Neural progenitor cell (in vitro differentiated cells): ENCODE results near the gene ZRANB2.

Experiments used
- EZH2 ChIP-seq: fragments of 200-600 bp; sonication (generic); IDR thresholded peaks from 2 replicates; pipeline ENCODE4 v1.6.1; 2017; ENCODE audit warnings: antibody characterized with exemption, mild to moderate bottlenecking, moderate library complexity
- EZH2phosphoT487 ChIP-seq: fragments of 200-600 bp; sonication (generic); IDR thresholded peaks from 2 replicates; pipeline ENCODE4 v1.6.1; 2017; ENCODE audit warnings: antibody characterized with exemption
- TF ChIP-seq, protein P1 (sequence below): fragments of 200-600 bp; sonication (generic); IDR thresholded peaks from 2 replicates; pipeline ENCODE4 v1.5.1; 2017; ENCODE audit warnings: antibody characterized with exemption, mild to moderate bottlenecking

DNA sequence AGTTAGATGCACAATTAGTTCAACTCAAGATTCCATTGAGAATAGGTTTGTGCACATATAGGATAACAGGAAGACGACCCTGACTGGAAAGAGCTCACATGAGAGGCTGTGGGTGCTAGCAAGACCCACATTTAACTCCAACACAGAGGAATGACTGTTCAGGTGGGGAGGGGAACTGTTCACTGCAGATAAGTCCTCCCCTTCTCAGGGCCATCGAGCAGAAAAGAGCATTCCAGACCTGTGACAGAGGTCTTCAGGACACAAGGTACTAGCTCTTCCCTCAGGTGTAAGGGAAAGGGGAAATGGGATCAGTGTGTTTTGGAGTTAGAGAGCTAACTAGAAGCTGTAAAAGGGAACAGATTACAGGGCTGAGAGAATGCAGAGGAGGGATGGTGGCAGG, 41.9 kb downstream of the ZRANB2 start:
- TF ChIP-seq, protein P1, sequence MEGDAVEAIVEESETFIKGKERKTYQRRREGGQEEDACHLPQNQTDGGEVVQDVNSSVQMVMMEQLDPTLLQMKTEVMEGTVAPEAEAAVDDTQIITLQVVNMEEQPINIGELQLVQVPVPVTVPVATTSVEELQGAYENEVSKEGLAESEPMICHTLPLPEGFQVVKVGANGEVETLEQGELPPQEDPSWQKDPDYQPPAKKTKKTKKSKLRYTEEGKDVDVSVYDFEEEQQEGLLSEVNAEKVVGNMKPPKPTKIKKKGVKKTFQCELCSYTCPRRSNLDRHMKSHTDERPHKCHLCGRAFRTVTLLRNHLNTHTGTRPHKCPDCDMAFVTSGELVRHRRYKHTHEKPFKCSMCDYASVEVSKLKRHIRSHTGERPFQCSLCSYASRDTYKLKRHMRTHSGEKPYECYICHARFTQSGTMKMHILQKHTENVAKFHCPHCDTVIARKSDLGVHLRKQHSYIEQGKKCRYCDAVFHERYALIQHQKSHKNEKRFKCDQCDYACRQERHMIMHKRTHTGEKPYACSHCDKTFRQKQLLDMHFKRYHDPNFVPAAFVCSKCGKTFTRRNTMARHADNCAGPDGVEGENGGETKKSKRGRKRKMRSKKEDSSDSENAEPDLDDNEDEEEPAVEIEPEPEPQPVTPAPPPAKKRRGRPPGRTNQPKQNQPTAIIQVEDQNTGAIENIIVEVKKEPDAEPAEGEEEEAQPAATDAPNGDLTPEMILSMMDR, result no peak
- TF ChIP-seq EZH2 (no peak), EZH2phosphoT487 (no peak)
